Measurements from ENCODE around the gene FMO4. TPM values are rescaled to one million over a fixed set of nuclear protein-coding genes. Genes with fewer than 3 reads are reported as not detected.

FMO4 gene
- total RNA-seq, 1 experiment from 2014 or later, result 0.33 TPM

DNA sequence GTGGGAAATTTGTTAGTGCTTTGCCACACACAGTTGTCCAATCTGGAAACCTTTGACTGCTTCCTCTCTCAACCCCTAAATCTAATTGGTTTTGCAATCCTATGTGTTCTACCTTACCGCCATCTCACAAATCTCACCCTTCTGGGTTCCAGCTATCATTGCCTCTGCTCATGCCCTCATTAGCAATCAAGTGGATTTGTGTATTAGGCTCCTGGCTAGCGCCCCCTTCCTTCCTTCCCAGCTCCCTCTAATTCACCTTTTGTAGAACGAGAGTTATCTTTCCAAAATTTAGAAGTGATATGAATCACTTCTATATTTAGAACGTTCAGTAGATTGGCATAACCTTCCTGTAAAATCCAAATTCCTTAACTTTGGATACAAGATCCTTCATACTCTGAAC lies 47.1 kb upstream of the FMO4 start:
- ChIA-PET CTCF (no interaction called here), POLR2A (no interaction called here)
- intact Hi-C loops (cut with micrococcal nuclease; ENCODE audit: unreplicated experiment), result no loop called here
- DNase-seq (ENCODE audit: low read depth, low spot score) (no peak), ATAC-seq (no peak)
- Histone ChIP-seq H3K4me3 (ENCODE audit: low read depth in 2 of 2, low read length in 2 of 2) (no peak overlapping the region), H3K4me1 (ENCODE audit: control insufficient read depth, insufficient read depth, low read length) (no peaks in the 10 kb centered on the region), H3K27ac (ENCODE audit: low read length) (no peak overlapping the region), H3K9me3 (ENCODE audit: control insufficient read depth, insufficient read depth, low read depth, low read length) (no peaks in the 10 kb centered on the region), H3K36me3 (ENCODE audit: control insufficient read depth, insufficient read depth, low read length) (no peaks in the 10 kb centered on the region), H3K27me3 (ENCODE audit: control insufficient read depth, insufficient read depth, low read length) (no peaks in the 10 kb centered on the region)
- in situ Hi-C loops (cut with HindIII; ENCODE audit: low pct_unique_long_range_greater_than_20kb, low sequenced_read_pairs), result no loop called here
- no TSS peak for BruUV-seq (replicated peaks)
- TF ChIP-seq, protein P1, sequence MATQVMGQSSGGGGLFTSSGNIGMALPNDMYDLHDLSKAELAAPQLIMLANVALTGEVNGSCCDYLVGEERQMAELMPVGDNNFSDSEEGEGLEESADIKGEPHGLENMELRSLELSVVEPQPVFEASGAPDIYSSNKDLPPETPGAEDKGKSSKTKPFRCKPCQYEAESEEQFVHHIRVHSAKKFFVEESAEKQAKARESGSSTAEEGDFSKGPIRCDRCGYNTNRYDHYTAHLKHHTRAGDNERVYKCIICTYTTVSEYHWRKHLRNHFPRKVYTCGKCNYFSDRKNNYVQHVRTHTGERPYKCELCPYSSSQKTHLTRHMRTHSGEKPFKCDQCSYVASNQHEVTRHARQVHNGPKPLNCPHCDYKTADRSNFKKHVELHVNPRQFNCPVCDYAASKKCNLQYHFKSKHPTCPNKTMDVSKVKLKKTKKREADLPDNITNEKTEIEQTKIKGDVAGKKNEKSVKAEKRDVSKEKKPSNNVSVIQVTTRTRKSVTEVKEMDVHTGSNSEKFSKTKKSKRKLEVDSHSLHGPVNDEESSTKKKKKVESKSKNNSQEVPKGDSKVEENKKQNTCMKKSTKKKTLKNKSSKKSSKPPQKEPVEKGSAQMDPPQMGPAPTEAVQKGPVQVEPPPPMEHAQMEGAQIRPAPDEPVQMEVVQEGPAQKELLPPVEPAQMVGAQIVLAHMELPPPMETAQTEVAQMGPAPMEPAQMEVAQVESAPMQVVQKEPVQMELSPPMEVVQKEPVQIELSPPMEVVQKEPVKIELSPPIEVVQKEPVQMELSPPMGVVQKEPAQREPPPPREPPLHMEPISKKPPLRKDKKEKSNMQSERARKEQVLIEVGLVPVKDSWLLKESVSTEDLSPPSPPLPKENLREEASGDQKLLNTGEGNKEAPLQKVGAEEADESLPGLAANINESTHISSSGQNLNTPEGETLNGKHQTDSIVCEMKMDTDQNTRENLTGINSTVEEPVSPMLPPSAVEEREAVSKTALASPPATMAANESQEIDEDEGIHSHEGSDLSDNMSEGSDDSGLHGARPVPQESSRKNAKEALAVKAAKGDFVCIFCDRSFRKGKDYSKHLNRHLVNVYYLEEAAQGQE (IDR thresholded peaks at IDR 0.05; ENCODE audit: insufficient read depth in 1 of 2, low read depth in 2 of 2, low read length in 1 of 2), result no peak
- TF ChIP-seq POLR2AphosphoS5 (IDR thresholded peaks at IDR 0.05; ENCODE audit: low read depth, low read length) (no peak), TCF7L2 (IDR thresholded peaks at IDR 0.05; ENCODE audit: low read depth, low read length) (no peak)
- TF ChIP-seq, protein P2, sequence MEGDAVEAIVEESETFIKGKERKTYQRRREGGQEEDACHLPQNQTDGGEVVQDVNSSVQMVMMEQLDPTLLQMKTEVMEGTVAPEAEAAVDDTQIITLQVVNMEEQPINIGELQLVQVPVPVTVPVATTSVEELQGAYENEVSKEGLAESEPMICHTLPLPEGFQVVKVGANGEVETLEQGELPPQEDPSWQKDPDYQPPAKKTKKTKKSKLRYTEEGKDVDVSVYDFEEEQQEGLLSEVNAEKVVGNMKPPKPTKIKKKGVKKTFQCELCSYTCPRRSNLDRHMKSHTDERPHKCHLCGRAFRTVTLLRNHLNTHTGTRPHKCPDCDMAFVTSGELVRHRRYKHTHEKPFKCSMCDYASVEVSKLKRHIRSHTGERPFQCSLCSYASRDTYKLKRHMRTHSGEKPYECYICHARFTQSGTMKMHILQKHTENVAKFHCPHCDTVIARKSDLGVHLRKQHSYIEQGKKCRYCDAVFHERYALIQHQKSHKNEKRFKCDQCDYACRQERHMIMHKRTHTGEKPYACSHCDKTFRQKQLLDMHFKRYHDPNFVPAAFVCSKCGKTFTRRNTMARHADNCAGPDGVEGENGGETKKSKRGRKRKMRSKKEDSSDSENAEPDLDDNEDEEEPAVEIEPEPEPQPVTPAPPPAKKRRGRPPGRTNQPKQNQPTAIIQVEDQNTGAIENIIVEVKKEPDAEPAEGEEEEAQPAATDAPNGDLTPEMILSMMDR (IDR thresholded peaks at IDR 0.05), result no peak

GRCh38 chr1:171267391-171267790 lies 46.6 kb upstream of the FMO4 start:
- POLR2A ChIA-PET, result no interaction called here
- Histone ChIP-seq H3K9me3 (ENCODE audit: control insufficient read depth, insufficient read depth, low read depth, low read length) (no peaks in the 10 kb centered on the region), H3K27me3 (ENCODE audit: control insufficient read depth, insufficient read depth, low read length) (no peaks in the 10 kb centered on the region), H3K4me3 (ENCODE audit: low read depth in 2 of 2, low read length in 2 of 2) (no peak overlapping the region), H3K36me3 (ENCODE audit: control insufficient read depth, insufficient read depth, low read length) (no peaks in the 10 kb centered on the region), H3K27ac (ENCODE audit: low read length) (no peak overlapping the region), H3K4me1 (ENCODE audit: control insufficient read depth, insufficient read depth, low read length) (no peaks in the 10 kb centered on the region)
- no peak for ATAC-seq
- CTCF ChIA-PET, result no interaction called here
- TF ChIP-seq POLR2AphosphoS5 (IDR thresholded peaks at IDR 0.05; ENCODE audit: low read depth, low read length) (no peak), SIN3A (IDR thresholded peaks at IDR 0.05; ENCODE audit: borderline replicate concordance, insufficient read depth, low read depth, low read length) (no peak), TCF7L2 (IDR thresholded peaks at IDR 0.05; ENCODE audit: low read depth, low read length) (no peak)
- TF ChIP-seq, protein P1 (IDR thresholded peaks at IDR 0.05; ENCODE audit: insufficient read depth in 1 of 2, low read depth in 2 of 2, low read length in 1 of 2), result no peak
- TF ChIP-seq, protein P2 (IDR thresholded peaks at IDR 0.05), result no peak
- in situ Hi-C loops (cut with HindIII; ENCODE audit: low pct_unique_long_range_greater_than_20kb, low sequenced_read_pairs), result no loop called here
- intact Hi-C loops (cut with micrococcal nuclease; ENCODE audit: unreplicated experiment), result no loop called here
- no peak for DNase-seq (ENCODE audit: low read depth, low spot score)
- BruUV-seq (replicated peaks), result no TSS peak

All from Panc1 (cell line).